ENCODE measurements around the gene POP4. TPM values are rescaled to one million over a fixed set of nuclear protein-coding genes. Genes with fewer than 3 reads are reported as not detected.
"Not testable (repeated sequence)": the region's sequence is repeated elsewhere in the genome, so short reads cannot be mapped to it uniquely, and the experiment has no call there.

Gene POP4
- 66.4 and 113 TPM in 2 replicates for total RNA-seq

GRCh38 chr19:29605653-29606419 is at the start of gene POP4:
Gene POP4, plus strand, starts transcription at chr19:29606283. Its CDS starts 36 bp downstream, at chr19:29606319.
- DNase-seq (ENCODE audit: low read depth), result peak; percentile 86

GRCh38 chr19:29559110-29559509 is 47.0 kb upstream of the POP4 start:
- DNase-seq (ENCODE audit: low read depth), result not testable (repeated sequence)

GRCh38 chr19:29559743-29560142 is 46.3 kb upstream of the POP4 start:
- no peak for DNase-seq (ENCODE audit: low read depth)

GRCh38 chr19:29560313-29561075 is 45.6 kb upstream of the POP4 start:
- no peak for DNase-seq (ENCODE audit: low read depth)

GRCh38 chr19:29561601-29562000 is 44.5 kb upstream of the POP4 start:
- no peak for DNase-seq (ENCODE audit: low read depth)

GRCh38 chr19:29562299-29563297 is 43.5 kb upstream of the POP4 start:
- no peak for DNase-seq (ENCODE audit: low read depth)

GRCh38 chr19:29563486-29564101 is 42.5 kb upstream of the POP4 start:
- no peak for DNase-seq (ENCODE audit: low read depth)

- peak; percentile 3 for DNase-seq (ENCODE audit: low read depth)
Measured at GRCh38 chr19:29564574-29565005, 41.5 kb upstream of the POP4 start.

GRCh38 chr19:29565171-29565570 is 40.9 kb upstream of the POP4 start:
- DNase-seq (ENCODE audit: low read depth), result no peak

- DNase-seq (ENCODE audit: low read depth), result no peak
Measured at GRCh38 chr19:29566496-29567054, 39.5 kb upstream of the POP4 start.

- DNase-seq (ENCODE audit: low read depth), result no peak
Measured at GRCh38 chr19:29567366-29567915, 38.6 kb upstream of the POP4 start.

- no peak for DNase-seq (ENCODE audit: low read depth)
Measured at GRCh38 chr19:29568036-29569025, 37.8 kb upstream of the POP4 start.

GRCh38 chr19:29569038-29569911 is 36.8 kb upstream of the POP4 start:
- DNase-seq (ENCODE audit: low read depth), result no peak

GRCh38 chr19:29571181-29571580 is 34.9 kb upstream of the POP4 start:
- DNase-seq (ENCODE audit: low read depth), result no peak

- DNase-seq (ENCODE audit: low read depth), result no peak
Measured at GRCh38 chr19:29573486-29573885, 32.6 kb upstream of the POP4 start.

- no peak for DNase-seq (ENCODE audit: low read depth)
Measured at GRCh38 chr19:29574510-29574909, 31.6 kb upstream of the POP4 start.

GRCh38 chr19:29576046-29576606 is 30.0 kb upstream of the POP4 start:
- DNase-seq (ENCODE audit: low read depth), result no peak
